ENCODE results near the gene GNB4. TPM values are rescaled to one million over a fixed set of nuclear protein-coding genes. Genes with fewer than 3 reads are reported as not detected.

GNB4 gene
- polyA plus RNA-seq, 1 of the 3 experiments (the other 2 are of a cell fraction): 8.7 TPM

DNA sequence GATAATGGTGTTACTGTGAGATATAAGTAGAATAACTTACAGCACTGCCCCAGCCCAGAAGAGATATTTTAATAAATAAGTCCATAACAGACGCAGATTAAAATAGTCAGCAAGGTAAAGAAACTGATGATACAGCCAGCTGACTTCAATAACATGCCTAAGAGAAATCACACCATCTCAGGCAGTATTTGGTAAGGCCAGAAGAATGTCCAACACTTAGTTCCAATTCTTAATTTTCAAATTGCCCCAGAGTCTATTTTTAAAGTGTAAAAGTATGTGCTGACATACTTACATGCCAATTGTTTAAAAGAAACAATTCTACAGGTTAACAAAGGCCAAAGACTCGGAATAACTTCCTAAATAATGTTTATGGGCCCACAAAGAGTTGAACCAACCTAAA, 1.6 kb downstream of the GNB4 start:
- Histone ChIP-seq H3F3A (replicated peaks; ENCODE audit: insufficient read depth) (peaks cover 4% of the 10 kb centered on the region), H3K79me2 (ENCODE audit: insufficient read depth) (peaks cover 62% of the 10 kb centered on the region), H3K9me3 (no peaks in the 10 kb centered on the region), H3K4me2 (peak overlapping the region; percentile 69), H2AFZ (ENCODE audit: low read depth) (peak overlapping the region; percentile 87; the same call in 1 of the 2 replicates), H3K9ac (peak overlapping the region; percentile 80; the same call in 1 of the 2 replicates), H3K36me3 (replicated peaks in 1 of 2; ENCODE audit: control insufficient read depth in 1 of 2, insufficient read depth in 2 of 2, low read length in 1 of 2) (no peaks in the 10 kb centered on the region), H3K27me3 (ENCODE audit: insufficient read depth) (no peaks in the 10 kb centered on the region), H3K9me2 (no peaks in the 10 kb centered on the region), H4K20me1 (ENCODE audit: insufficient read depth) (no peaks in the 10 kb centered on the region), H3K4me1 (ENCODE audit: control insufficient read depth in 1 of 2, insufficient read depth in 2 of 2, low read depth in 1 of 2, low read length in 1 of 2) (peaks cover 6 to 8% of the 10 kb centered on the region in 2 experiments; a peak in 2 of 4 replicates), H3K27ac (ENCODE audit: low read depth in 2 of 2, low read length in 1 of 2) (peak overlapping the region; percentile 28 to 67; a peak in 2 of 4 replicates), H3K4me3 (ENCODE audit: low read depth in 2 of 2, low read length in 1 of 2) (peak overlapping the region; percentile 67 to 90; a peak in 3 of 4 replicates)
- TF ChIP-seq, protein P1, sequence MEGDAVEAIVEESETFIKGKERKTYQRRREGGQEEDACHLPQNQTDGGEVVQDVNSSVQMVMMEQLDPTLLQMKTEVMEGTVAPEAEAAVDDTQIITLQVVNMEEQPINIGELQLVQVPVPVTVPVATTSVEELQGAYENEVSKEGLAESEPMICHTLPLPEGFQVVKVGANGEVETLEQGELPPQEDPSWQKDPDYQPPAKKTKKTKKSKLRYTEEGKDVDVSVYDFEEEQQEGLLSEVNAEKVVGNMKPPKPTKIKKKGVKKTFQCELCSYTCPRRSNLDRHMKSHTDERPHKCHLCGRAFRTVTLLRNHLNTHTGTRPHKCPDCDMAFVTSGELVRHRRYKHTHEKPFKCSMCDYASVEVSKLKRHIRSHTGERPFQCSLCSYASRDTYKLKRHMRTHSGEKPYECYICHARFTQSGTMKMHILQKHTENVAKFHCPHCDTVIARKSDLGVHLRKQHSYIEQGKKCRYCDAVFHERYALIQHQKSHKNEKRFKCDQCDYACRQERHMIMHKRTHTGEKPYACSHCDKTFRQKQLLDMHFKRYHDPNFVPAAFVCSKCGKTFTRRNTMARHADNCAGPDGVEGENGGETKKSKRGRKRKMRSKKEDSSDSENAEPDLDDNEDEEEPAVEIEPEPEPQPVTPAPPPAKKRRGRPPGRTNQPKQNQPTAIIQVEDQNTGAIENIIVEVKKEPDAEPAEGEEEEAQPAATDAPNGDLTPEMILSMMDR (IDR thresholded peaks at IDR 0.05): no peak
- TF ChIP-seq, protein P2, sequence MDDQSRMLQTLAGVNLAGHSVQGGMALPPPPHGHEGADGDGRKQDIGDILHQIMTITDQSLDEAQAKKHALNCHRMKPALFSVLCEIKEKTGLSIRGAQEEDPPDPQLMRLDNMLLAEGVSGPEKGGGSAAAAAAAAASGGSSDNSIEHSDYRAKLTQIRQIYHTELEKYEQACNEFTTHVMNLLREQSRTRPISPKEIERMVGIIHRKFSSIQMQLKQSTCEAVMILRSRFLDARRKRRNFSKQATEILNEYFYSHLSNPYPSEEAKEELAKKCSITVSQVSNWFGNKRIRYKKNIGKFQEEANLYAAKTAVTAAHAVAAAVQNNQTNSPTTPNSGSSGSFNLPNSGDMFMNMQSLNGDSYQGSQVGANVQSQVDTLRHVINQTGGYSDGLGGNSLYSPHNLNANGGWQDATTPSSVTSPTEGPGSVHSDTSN (IDR thresholded peaks at IDR 0.05): no peak
- TF ChIP-seq TCF12 (IDR thresholded peaks at IDR 0.05) (no peak), ELF1 (IDR thresholded peaks at IDR 0.05) (no peak), MEF2A (IDR thresholded peaks at IDR 0.05; ENCODE audit: borderline replicate concordance, low read depth) (no peak), FOSL2 (IDR thresholded peaks at IDR 0.05; ENCODE audit: borderline replicate concordance, low read depth) (no peak), FOXM1 (IDR thresholded peaks at IDR 0.05; ENCODE audit: low read depth) (no peak), POLR2AphosphoS5 (IDR thresholded peaks at IDR 0.05; ENCODE audit: low read depth, low read length) (no peak), RXRA (IDR thresholded peaks at IDR 0.05; ENCODE audit: borderline replicate concordance, low read depth) (no peak), EP300 (IDR thresholded peaks at IDR 0.05; ENCODE audit: borderline replicate concordance in 1 of 2, low read depth in 1 of 2, low read length in 1 of 2) (no peak), SIN3A (IDR thresholded peaks at IDR 0.05; ENCODE audit: borderline replicate concordance, low read depth, low read length) (no peak)
- TF ChIP-seq, protein P3, sequence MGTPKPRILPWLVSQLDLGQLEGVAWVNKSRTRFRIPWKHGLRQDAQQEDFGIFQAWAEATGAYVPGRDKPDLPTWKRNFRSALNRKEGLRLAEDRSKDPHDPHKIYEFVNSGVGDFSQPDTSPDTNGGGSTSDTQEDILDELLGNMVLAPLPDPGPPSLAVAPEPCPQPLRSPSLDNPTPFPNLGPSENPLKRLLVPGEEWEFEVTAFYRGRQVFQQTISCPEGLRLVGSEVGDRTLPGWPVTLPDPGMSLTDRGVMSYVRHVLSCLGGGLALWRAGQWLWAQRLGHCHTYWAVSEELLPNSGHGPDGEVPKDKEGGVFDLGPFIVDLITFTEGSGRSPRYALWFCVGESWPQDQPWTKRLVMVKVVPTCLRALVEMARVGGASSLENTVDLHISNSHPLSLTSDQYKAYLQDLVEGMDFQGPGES (IDR thresholded peaks at IDR 0.05; ENCODE audit: low read depth, low read length): no peak
- TF ChIP-seq, protein P4, sequence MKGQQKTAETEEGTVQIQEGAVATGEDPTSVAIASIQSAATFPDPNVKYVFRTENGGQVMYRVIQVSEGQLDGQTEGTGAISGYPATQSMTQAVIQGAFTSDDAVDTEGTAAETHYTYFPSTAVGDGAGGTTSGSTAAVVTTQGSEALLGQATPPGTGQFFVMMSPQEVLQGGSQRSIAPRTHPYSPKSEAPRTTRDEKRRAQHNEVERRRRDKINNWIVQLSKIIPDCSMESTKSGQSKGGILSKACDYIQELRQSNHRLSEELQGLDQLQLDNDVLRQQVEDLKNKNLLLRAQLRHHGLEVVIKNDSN (IDR thresholded peaks at IDR 0.05; ENCODE audit: borderline replicate concordance, low read depth): no peak
- CTCF ChIA-PET: interaction anchor here (0.6 to 1.5 kb wide), 3 partner anchors 20 to 113 kb away, joined by 3 to 4 read pairs (median 4); partner anchors contain the start of gene ACTL6A
- WGBS (ENCODE audit: low lambda C conversion rate): 87% methylated on average over 2 of the region's 2 CpGs
- no peak for DNase-seq
- POLR2A ChIA-PET: no interaction called here
